Measurements from ENCODE around the gene CREB3L2.

CREB3L2 gene

GRCh38 chr7:137966641-137967142 lies 35.2 kb downstream of the CREB3L2 start:
- Histone ChIP-seq H3K36me3 (no peaks in the 10 kb centered on the region), H3K9me3 (ENCODE audit: severe bottlenecking) (peaks cover 4% of the 10 kb centered on the region), H3K27ac (no peak overlapping the region), H3K4me3 (ENCODE audit: low read depth, low read length) (no peak overlapping the region), H3K27me3 (ENCODE audit: insufficient read depth, low read depth, severe bottlenecking) (no peaks in the 10 kb centered on the region)
- TF ChIP-seq CTCF (IDR thresholded peaks at IDR 0.05; ENCODE audit: low read depth, low read length), result no peak
- DNase-seq, result no peak

- H3K4me3 ChIP-seq (ENCODE audit: low read depth, low read length), result no peak overlapping the region
- no peaks in the 10 kb centered on the region for H3K27me3 ChIP-seq (ENCODE audit: insufficient read depth, low read depth, severe bottlenecking)
- H3K36me3 ChIP-seq, result no peaks in the 10 kb centered on the region
- TF ChIP-seq CTCF (IDR thresholded peaks at IDR 0.05; ENCODE audit: low read depth, low read length), result no peak
- no peak for DNase-seq
- peaks cover 4% of the 10 kb centered on the region for H3K9me3 ChIP-seq (ENCODE audit: severe bottlenecking)
- H3K27ac ChIP-seq, result no peak overlapping the region
Measured at GRCh38 chr7:137965942-137966640, 35.8 kb downstream of the CREB3L2 start.

GRCh38 chr7:137964824-137965545 lies 36.9 kb downstream of the CREB3L2 start:
- no peak for DNase-seq
- Histone ChIP-seq H3K27ac (no peak overlapping the region), H3K27me3 (ENCODE audit: insufficient read depth, low read depth, severe bottlenecking) (no peaks in the 10 kb centered on the region), H3K9me3 (ENCODE audit: severe bottlenecking) (peaks cover 4% of the 10 kb centered on the region), H3K4me3 (ENCODE audit: low read depth, low read length) (no peak overlapping the region), H3K36me3 (no peaks in the 10 kb centered on the region)
- no peak for TF ChIP-seq CTCF (IDR thresholded peaks at IDR 0.05; ENCODE audit: low read depth, low read length)

GRCh38 chr7:137962875-137963507 lies 38.9 kb downstream of the CREB3L2 start:
- no peaks in the 10 kb centered on the region for H3K36me3 ChIP-seq
- no peak for DNase-seq
- TF ChIP-seq CTCF (IDR thresholded peaks at IDR 0.05; ENCODE audit: low read depth, low read length), result no peak
- H3K4me3 ChIP-seq (ENCODE audit: low read depth, low read length), result no peak overlapping the region
- H3K27ac ChIP-seq, result no peak overlapping the region
- H3K9me3 ChIP-seq (ENCODE audit: severe bottlenecking), result no peaks in the 10 kb centered on the region
- no peaks in the 10 kb centered on the region for H3K27me3 ChIP-seq (ENCODE audit: insufficient read depth, low read depth, severe bottlenecking)

- no peak overlapping the region for H3K27ac ChIP-seq
- no peak for DNase-seq
- H3K27me3 ChIP-seq (ENCODE audit: insufficient read depth, low read depth, severe bottlenecking), result no peaks in the 10 kb centered on the region
- no peaks in the 10 kb centered on the region for H3K9me3 ChIP-seq (ENCODE audit: severe bottlenecking)
- H3K4me3 ChIP-seq (ENCODE audit: low read depth, low read length), result no peak overlapping the region
- no peak for TF ChIP-seq CTCF (IDR thresholded peaks at IDR 0.05; ENCODE audit: low read depth, low read length)
- H3K36me3 ChIP-seq, result no peaks in the 10 kb centered on the region
Measured at GRCh38 chr7:137962491-137962874, 39.4 kb downstream of the CREB3L2 start.
